CD4-positive, alpha-beta memory T cell (primary cell): ENCODE results near the gene TESMIN. TPM values are rescaled to one million over a fixed set of nuclear protein-coding genes. Genes with fewer than 3 reads are reported as not detected.

ENCODE experiments used
- CTCF ChIA-PET: fragments of 350-600 bp; sonication (Branson Sonifier 250); formaldehyde crosslinking; loops from one replicate; lab custom pipeline; 2021; ENCODE audit warnings: inconsistent platforms; ENCODE audit not compliant: partially characterized antibody; lab: Charles Lee
- POLR2A ChIA-PET: fragments of 350-600 bp; sonication (Branson Sonifier 250); formaldehyde crosslinking; loops from one replicate; lab custom pipeline; 2021; ENCODE audit not compliant: partially characterized antibody; lab: Charles Lee
- DNase-seq, 5 donors: peaks; one replicate each; pipeline versions ENCODE4 v3.0.0 to v3.0.0-alpha.2; 2020 to 2022; ENCODE audit warnings: mixed read lengths in 1 of 5
- H3K27ac ChIP-seq: one replicate; pipeline ENCODE4 v1.7.0; 2013; ENCODE audit warnings: low read depth, low read length
- H3K27me3 ChIP-seq: 2 replicates; pipeline ENCODE4 v1.7.0; 2013; ENCODE audit warnings: mild to moderate bottlenecking, low read length, moderate library complexity; ENCODE audit not compliant: insufficient read depth
- H3K36me3 ChIP-seq: 2 replicates; pipeline ENCODE4 v1.7.0; 2013; ENCODE audit warnings: mild to moderate bottlenecking, low read length, moderate library complexity; ENCODE audit not compliant: insufficient read depth
- H3K4me1 ChIP-seq: 2 replicates; pipeline ENCODE4 v1.7.0; 2013; ENCODE audit warnings: mild to moderate bottlenecking, low read length, moderate library complexity; ENCODE audit not compliant: insufficient read depth
- H3K4me3 ChIP-seq, 2 donors: one replicate each; pipeline ENCODE4 v1.7.0; 2013; ENCODE audit warnings: low read length in 2 of 2, mild to moderate bottlenecking in 1 of 2
- H3K9me3 ChIP-seq, 2 donors: one replicate each; pipeline ENCODE4 v1.7.0; 2013; ENCODE audit warnings: low read length in 2 of 2, control low read depth in 1 of 2; ENCODE audit not compliant: control insufficient read depth in 1 of 2
- H3K27ac Mint-ChIP-seq, 7 donors: one replicate each; pipeline ENCODE4 v1.8.0; 2020 to 2021; ENCODE audit warnings: mixed read lengths in 7 of 7, mild to moderate bottlenecking in 6 of 7, inconsistent platforms in 3 of 7, moderate library complexity in 3 of 7
- H3K27me3 Mint-ChIP-seq, 2 donors: one replicate each; pipeline ENCODE4 v1.8.0; 2020 to 2021; ENCODE audit warnings: mixed read lengths in 2 of 2
- H3K36me3 Mint-ChIP-seq, 2 donors: one replicate each; pipeline ENCODE4 v1.8.0; 2020 to 2021; ENCODE audit warnings: mixed read lengths in 2 of 2, inconsistent platforms in 1 of 2, mild to moderate bottlenecking in 1 of 2
- H3K4me1 Mint-ChIP-seq, 4 donors: one replicate each; pipeline ENCODE4 v1.8.0; 2020 to 2021; ENCODE audit warnings: mixed read lengths in 4 of 4, mild to moderate bottlenecking in 1 of 4
- H3K4me3 Mint-ChIP-seq, 8 donors: one replicate each; pipeline ENCODE4 v1.8.0; 2020 to 2021; ENCODE audit warnings: mixed read lengths in 8 of 8, mild to moderate bottlenecking in 7 of 8, moderate library complexity in 6 of 8, inconsistent platforms in 3 of 8
- H3K9me3 Mint-ChIP-seq, 8 donors: one replicate each; pipeline ENCODE4 v1.8.0; 2020 to 2021; ENCODE audit warnings: mixed read lengths in 8 of 8, mild to moderate bottlenecking in 5 of 8, inconsistent platforms in 3 of 8, moderate library complexity in 1 of 8
- intact Hi-C: fragments of 100-400 bp; cut with micrococcal nuclease; formaldehyde crosslinking; loops from one replicate; pipeline ENCODE4 v1.15.1; 2023
- polyA plus RNA-seq, 2 donors: library from polyadenylated mRNA; unstranded; fragments of 300-500 nt; fragmentation: Illumina TruSeq; gene quantifications; one replicate each; pipeline ENCODE4 v1.2.3, GENCODE V29; 2021
- total RNA-seq, 2 experiments: library from RNA; stranded (reverse); gene quantifications; one replicate each; pipeline ENCODE4 v1.2.3, GENCODE V29; 2021

The TESMIN gene
- total and polyA plus RNA-seq, 4 experiments from 2014 or later, result 2.6 to 5.8 (median 4.6) TPM

GRCh38 chr11:68669301-68670090 lies 81.8 kb downstream of the TESMIN start:
- Histone ChIP-seq H3K36me3 (no peaks in the 10 kb centered on the region), H3K27ac (no peak overlapping the region), H3K4me3 (no peak overlapping the region), H3K4me1 (no peaks in the 10 kb centered on the region), H3K9me3 (no peaks in the 10 kb centered on the region), H3K27me3 (no peaks in the 10 kb centered on the region)
- POLR2A ChIA-PET, result no interaction called here
- Mint-ChIP-seq H3K27ac (no peak overlapping the region), H3K4me3 (no peak overlapping the region), H3K9me3 (peaks cover 0 to 3% (median 0%) of the 10 kb centered on the region in 8 donors), H3K27me3 (peaks cover 0 to 5% of the 10 kb centered on the region in 2 donors), H3K36me3 (no peaks in the 10 kb centered on the region), H3K4me1 (no peaks in the 10 kb centered on the region)
- intact Hi-C loops, result no loop called here
- CTCF ChIA-PET, result interaction anchor here (1.1 kb wide), 1 partner anchor 11 kb away, joined by 3 read pairs; no protein-coding TSS in a partner anchor
- no peak for DNase-seq

GRCh38 chr11:68667511-68668500 lies 83.5 kb downstream of the TESMIN start:
- CTCF ChIA-PET, result interaction anchor here (1.1 kb wide), 1 partner anchor 9 kb away, joined by 3 read pairs; no protein-coding TSS in a partner anchor
- H3K27ac Mint-ChIP-seq, result no peak overlapping the region

GRCh38 chr11:68666849-68667248 lies 84.5 kb downstream of the TESMIN start:
- POLR2A ChIA-PET, result no interaction called here
- Histone ChIP-seq H3K4me3 (no peak overlapping the region), H3K27ac (no peak overlapping the region), H3K9me3 (no peaks in the 10 kb centered on the region), H3K27me3 (no peaks in the 10 kb centered on the region), H3K4me1 (no peaks in the 10 kb centered on the region), H3K36me3 (no peaks in the 10 kb centered on the region)
- Mint-ChIP-seq H3K9me3 (no peaks in the 10 kb centered on the region), H3K27ac (no peak overlapping the region), H3K27me3 (peaks cover 6 to 10% of the 10 kb centered on the region in 2 donors), H3K4me3 (no peak overlapping the region), H3K36me3 (no peaks in the 10 kb centered on the region), H3K4me1 (no peaks in the 10 kb centered on the region)
- CTCF ChIA-PET, result no interaction called here
- intact Hi-C loops, result no loop called here
- no peak for DNase-seq

More at GRCh38 chr11:68667511-68668500, 83.5 kb downstream of the TESMIN start:
- H3K27me3 ChIP-seq, result no peaks in the 10 kb centered on the region
- no peaks in the 10 kb centered on the region for H3K36me3 Mint-ChIP-seq
- POLR2A ChIA-PET, result no interaction called here
- no peaks in the 10 kb centered on the region for H3K4me1 ChIP-seq
- no peak overlapping the region for H3K4me3 ChIP-seq
- H3K27me3 Mint-ChIP-seq, result peaks cover 0 to 5% of the 10 kb centered on the region in 2 donors
- no peak overlapping the region for H3K27ac ChIP-seq
- no peak for DNase-seq
- no peak overlapping the region for H3K4me3 Mint-ChIP-seq
- H3K36me3 ChIP-seq, result no peaks in the 10 kb centered on the region
- no peaks in the 10 kb centered on the region for H3K9me3 ChIP-seq
- no peaks in the 10 kb centered on the region for H3K4me1 Mint-ChIP-seq
- intact Hi-C loops, result no loop called here
- peaks cover 0 to 2% (median 0%) of the 10 kb centered on the region in 8 donors for H3K9me3 Mint-ChIP-seq

GRCh38 chr11:68665436-68665835 lies 85.9 kb downstream of the TESMIN start:
- H3K27me3 ChIP-seq, result no peaks in the 10 kb centered on the region
- H3K9me3 ChIP-seq, result no peaks in the 10 kb centered on the region
- Mint-ChIP-seq H3K27ac (no peak overlapping the region), H3K36me3 (no peaks in the 10 kb centered on the region), H3K4me1 (no peaks in the 10 kb centered on the region), H3K9me3 (no peaks in the 10 kb centered on the region), H3K27me3 (peaks cover 7 to 12% of the 10 kb centered on the region in 2 donors), H3K4me3 (no peak overlapping the region)
- intact Hi-C loops, result no loop called here
- H3K4me1 ChIP-seq, result no peaks in the 10 kb centered on the region
- ChIA-PET POLR2A (no interaction called here), CTCF (no interaction called here)
- no peaks in the 10 kb centered on the region for H3K36me3 ChIP-seq
- H3K4me3 ChIP-seq, result no peak overlapping the region
- no peak overlapping the region for H3K27ac ChIP-seq
- no peak for DNase-seq

- Histone ChIP-seq H3K36me3 (no peaks in the 10 kb centered on the region), H3K27me3 (no peaks in the 10 kb centered on the region), H3K9me3 (no peaks in the 10 kb centered on the region), H3K4me1 (no peaks in the 10 kb centered on the region), H3K27ac (no peak overlapping the region), H3K4me3 (no peak overlapping the region)
- CTCF ChIA-PET, result no interaction called here
- no peaks in the 10 kb centered on the region for H3K9me3 Mint-ChIP-seq
- no peak overlapping the region for H3K4me3 Mint-ChIP-seq
- DNase-seq, result no peak
- intact Hi-C loops, result no loop called here
- POLR2A ChIA-PET, result no interaction called here
- H3K27me3 Mint-ChIP-seq, result peaks cover 8 to 12% of the 10 kb centered on the region in 2 donors
- no peaks in the 10 kb centered on the region for H3K4me1 Mint-ChIP-seq
- H3K27ac Mint-ChIP-seq, result no peak overlapping the region
- no peaks in the 10 kb centered on the region for H3K36me3 Mint-ChIP-seq
These were observed 86.4 kb downstream of the TESMIN start for GRCh38 chr11:68664906-68665305.

- Histone ChIP-seq H3K36me3 (no peaks in the 10 kb centered on the region), H3K27me3 (no peaks in the 10 kb centered on the region), H3K4me1 (no peaks in the 10 kb centered on the region), H3K9me3 (no peaks in the 10 kb centered on the region), H3K27ac (no peak overlapping the region), H3K4me3 (no peak overlapping the region)
- H3K9me3 Mint-ChIP-seq, result peaks cover 0 to 2% (median 0%) of the 10 kb centered on the region in 8 donors
- ChIA-PET POLR2A (no interaction called here), CTCF (no interaction called here)
- H3K4me3 Mint-ChIP-seq, result no peak overlapping the region
- no peaks in the 10 kb centered on the region for H3K4me1 Mint-ChIP-seq
- DNase-seq, result no peak
- no peaks in the 10 kb centered on the region for H3K36me3 Mint-ChIP-seq
- H3K27me3 Mint-ChIP-seq, result peaks cover 8 to 13% of the 10 kb centered on the region in 2 donors
- no peak overlapping the region for H3K27ac Mint-ChIP-seq
- intact Hi-C loops, result no loop called here
These were observed 87.2 kb downstream of the TESMIN start for GRCh38 chr11:68664141-68664540.

GRCh38 chr11:68663482-68664010 lies 87.8 kb downstream of the TESMIN start:
- DNase-seq, result no peak
- peaks cover 0 to 2% (median 0%) of the 10 kb centered on the region in 8 donors for H3K9me3 Mint-ChIP-seq
- H3K27me3 ChIP-seq, result no peaks in the 10 kb centered on the region
- no peaks in the 10 kb centered on the region for H3K36me3 Mint-ChIP-seq
- H3K4me1 Mint-ChIP-seq, result no peaks in the 10 kb centered on the region
- peaks cover 12 to 14% of the 10 kb centered on the region in 2 donors for H3K27me3 Mint-ChIP-seq
- H3K4me3 ChIP-seq, result no peak overlapping the region
- H3K4me1 ChIP-seq, result no peaks in the 10 kb centered on the region
- no peak overlapping the region for H3K27ac ChIP-seq
- ChIA-PET POLR2A (no interaction called here), CTCF (interaction anchor here (0.6 kb wide), 1 partner anchor 13 kb away, joined by 3 read pairs; no protein-coding TSS in a partner anchor)
- no peak overlapping the region for H3K4me3 Mint-ChIP-seq
- intact Hi-C loops, result no loop called here
- H3K36me3 ChIP-seq, result no peaks in the 10 kb centered on the region
- H3K9me3 ChIP-seq, result no peaks in the 10 kb centered on the region
- no peak overlapping the region for H3K27ac Mint-ChIP-seq
